HepG2 (cell line): ENCODE measurements around the gene ARHGEF11. TPM values are rescaled to one million over a fixed set of nuclear protein-coding genes. Genes with fewer than 3 reads are reported as not detected.

Source experiments
- ATAC-seq: fragments of 200-7000 bp; cut with Tn5 transposase; 3 replicates; pipeline ENCODE4 v1.9.1; 2020; ENCODE audit warnings: mild to moderate bottlenecking, moderate library complexity
- BruUV-seq: library from RNA; stranded (reverse); fragments of 400-500 nt; replicated peaks from 2 replicates; lab custom pipeline; 2021; lab: Mats Ljungman, UMichigan
- CTCF ChIA-PET: fragments of 300-600 bp; formaldehyde crosslinking; extraction: SDS; loops from one replicate; lab custom pipeline; 2021; ENCODE audit warnings: low total read pairs, inconsistent platforms, low intra/inter-chr PET ratio; lab: Yijun Ruan, JAX
- POLR2A ChIA-PET: fragments of 350-600 bp; sonication (Branson Sonifier 250); formaldehyde crosslinking; loops from one replicate; lab custom pipeline; 2020; ENCODE audit warnings: antibody characterized with exemption, inconsistent platforms; lab: Yijun Ruan, JAX
- DNase-seq: peaks from one replicate; pipeline ENCODE4 v3.0.0-alpha.2; 2015; ENCODE audit warnings: low spot score
- FAIRE-seq: peaks from 3 replicates; lab custom pipeline; 2011; peaks lifted over from hg19 to GRCh38; lab: Jason Lieb, UNC
- H2AFZ ChIP-seq: one replicate; pipeline ENCODE4 v1.6.1; 2011; ENCODE audit warnings: low read length, inconsistent platforms
- H3K27ac ChIP-seq: fragments of 300-600 bp; 3 replicates; pipeline ENCODE4 v1.8.0; 2011; ENCODE audit warnings: mixed run types, mild to moderate bottlenecking, mixed read lengths, low read length, inconsistent platforms; ENCODE audit not compliant: insufficient read depth; ENCODE audit errors: extremely low read length
- H3K27me3 ChIP-seq, 2 experiments: fragments of 200-600 bp in 1 of 2; 2 replicates in 1 of 2; 3 replicates in 1 of 2; pipeline versions ENCODE4 v1.6.0 to v1.8.0; 2011; ENCODE audit warnings: low read length in 2 of 2, mild to moderate bottlenecking in 2 of 2, moderate library complexity in 2 of 2, inconsistent platforms in 1 of 2; ENCODE audit not compliant: insufficient read depth in 2 of 2, control insufficient read depth in 1 of 2
- H3K36me3 ChIP-seq, 2 experiments: fragments of 200-600 bp in 1 of 2; replicated peaks in 1 of 2; 2 replicates in 1 of 2; 3 replicates in 1 of 2; pipeline versions ENCODE4 v1.5.1 to v1.8.0; 2011; ENCODE audit warnings: low read length in 2 of 2, inconsistent platforms in 1 of 2; ENCODE audit not compliant: insufficient read depth in 2 of 2, control insufficient read depth in 1 of 2
- H3K4me1 ChIP-seq: 2 replicates; pipeline ENCODE4 v1.5.1; 2012; ENCODE audit warnings: low read length, inconsistent platforms; ENCODE audit not compliant: insufficient read depth
- H3K4me2 ChIP-seq: 2 replicates; pipeline ENCODE4 v1.6.0; 2011; ENCODE audit warnings: low read depth, low read length, inconsistent platforms
- H3K4me3 ChIP-seq, 3 experiments: fragments of 200-600 bp in 1 of 3; sonication (generic), shearing (Covaris generic) in 1 of 3; replicated peaks in 1 of 3; 2 replicates each; pipeline ENCODE4 v1.5.1; 2011 to 2016; ENCODE audit warnings: low read length in 3 of 3, inconsistent platforms in 2 of 3, low read depth in 2 of 3, mild to moderate bottlenecking in 2 of 3, control low read depth in 1 of 3, mixed read lengths in 1 of 3; ENCODE audit not compliant: insufficient read depth in 1 of 3
- H3K79me2 ChIP-seq: one replicate; pipeline ENCODE4 v1.6.1; 2011; ENCODE audit warnings: low read length, inconsistent platforms; ENCODE audit not compliant: insufficient read depth
- H3K9ac ChIP-seq: 2 replicates; pipeline ENCODE4 v1.6.0; 2011; ENCODE audit warnings: mild to moderate bottlenecking, low read depth, low read length, inconsistent platforms; ENCODE audit not compliant: insufficient read depth
- H3K9me3 ChIP-seq: 2 replicates; pipeline ENCODE4 v1.5.1; 2012; ENCODE audit warnings: mild to moderate bottlenecking, low read length
- H4K20me1 ChIP-seq: 2 replicates; pipeline ENCODE4 v1.6.0; 2011; ENCODE audit warnings: inconsistent platforms, mild to moderate bottlenecking, low read length, moderate library complexity; ENCODE audit not compliant: insufficient read depth
- CHCHD3 ChIP-seq: sonication (generic); formaldehyde crosslinking; IDR thresholded peaks from 2 replicates; pipeline ENCODE4 v1.8.0; 2022; ENCODE audit warnings: mild to moderate bottlenecking, missing genetic modification reagents, moderate library complexity
- DDIT3 ChIP-seq: sonication (generic); formaldehyde crosslinking; IDR thresholded peaks from 2 replicates; pipeline ENCODE4 v1.4.0; 2020; ENCODE audit warnings: mild to moderate bottlenecking, missing genetic modification reagents
- MBNL3 ChIP-seq: fragments of 250-450 bp; sonication (Bioruptor Pico); conservative IDR thresholded peaks from 2 replicates; pipeline ENCODE4 v1.8.0; 2022; ENCODE audit warnings: mild to moderate bottlenecking, inconsistent platforms
- MLX ChIP-seq: IDR thresholded peaks from 2 replicates; pipeline ENCODE4 v1.6.1; 2016
- NR1H2 ChIP-seq: sonication (generic); formaldehyde crosslinking; IDR thresholded peaks from 2 replicates; pipeline ENCODE4 v1.8.1; 2022; ENCODE audit warnings: low read depth, missing genetic modification reagents, borderline replicate concordance
- ZBTB7A ChIP-seq: sonication (generic); formaldehyde crosslinking; IDR thresholded peaks from 2 replicates; pipeline ENCODE4 v1.8.0; 2022; ENCODE audit warnings: mild to moderate bottlenecking, missing genetic modification reagents
- ZNF598 ChIP-seq: sonication (generic); formaldehyde crosslinking; IDR thresholded peaks from 2 replicates; pipeline ENCODE4 v1.5.1; 2020; ENCODE audit warnings: mild to moderate bottlenecking, missing genetic modification reagents, borderline replicate concordance
- ZNF674 ChIP-seq: sonication (generic); formaldehyde crosslinking; IDR thresholded peaks from 2 replicates; pipeline ENCODE4 v1.5.0; 2020; ENCODE audit warnings: low read depth, mild to moderate bottlenecking, missing genetic modification reagents
- WGBS: methylation state at CpG from one replicate; pipeline ENCODE4 v1.1.6; 2017; ENCODE audit warnings: low lambda C conversion rate; 5-methylcytosine and 5-hydroxymethylcytosine counted together
- in situ Hi-C: cut with HindIII; loops from 2 replicates; pipeline ENCODE4 v1.10.0; 2017; ENCODE audit warnings: low pct_unique_long_range_greater_than_20kb; ENCODE audit not compliant: extremely low pct_ligation_motif_present
- intact Hi-C: fragments of 100-400 bp; cut with micrococcal nuclease; formaldehyde crosslinking; loops from one replicate; pipeline ENCODE4 v1.10.0; 2022; ENCODE audit not compliant: unreplicated experiment
- polyA plus RNA-seq, 8 experiments: library from polyadenylated mRNA; depleted of rRNA in 3 of 8; stranded (reverse) in 7 of 8; unstranded in 1 of 8; fragments of >200 nt; fragmentation: Illumina TruSeq in 4 of 8; extraction: Trizol in 4 of 8; gene quantifications; 2 replicates each; pipeline versions ENCODE4 v1.2.1 to v1.2.3, GENCODE V29; 2011 to 2016; ENCODE audit warnings: low read depth in 4 of 8, missing spikeins in 1 of 8, mixed read lengths in 1 of 8; ENCODE audit not compliant: insufficient read depth in 1 of 8
- total RNA-seq, 5 experiments: library from RNA; depleted of rRNA; stranded (reverse); fragments of >200 nt; fragmentation: Illumina TruSeq; extraction: Trizol; gene quantifications; 2 replicates each; pipeline ENCODE4 v1.2.3, GENCODE V29; 2016; ENCODE audit warnings: low read depth in 1 of 5
- TF ChIP-seq, protein P1 (sequence below): sonication (generic); formaldehyde crosslinking; IDR thresholded peaks from 2 replicates; pipeline ENCODE4 v1.5.0; 2020; ENCODE audit warnings: missing genetic modification reagents
- TF ChIP-seq, protein P2 (sequence below): IDR thresholded peaks from 2 replicates; pipeline ENCODE4 v1.6.1; 2016; ENCODE audit warnings: missing biosample characterization, missing genetic modification reagents, low read depth

Gene ARHGEF11
- total and polyA plus RNA-seq, 2 of the 13 experiments (the other 11 are each of a cell fraction or from before 2014, with no cell fraction given): 16.5 to 21.2 TPM

GRCh38 chr1:156944268-156944667 lies 101.3 kb downstream of the ARHGEF11 start:
- Histone ChIP-seq H2AFZ (no peak overlapping the region), H3K4me2 (no peak overlapping the region), H3K9ac (no peak overlapping the region), H3K4me3 (no peak overlapping the region), H3K79me2 (no peaks in the 10 kb centered on the region), H3K9me3 (no peaks in the 10 kb centered on the region), H3K4me1 (no peaks in the 10 kb centered on the region), H4K20me1 (no peaks in the 10 kb centered on the region), H3K27me3 (no peaks in the 10 kb centered on the region), H3K27ac (no peak overlapping the region), H3K36me3 (peaks cover 24 to 74% of the 10 kb centered on the region in 2 experiments)
- no peak for DNase-seq
- TF ChIP-seq ZNF598: no peak
- in situ Hi-C loops: no loop called here
- intact Hi-C loops: no loop called here
- ATAC-seq: no peak
- no peak for FAIRE-seq
- CTCF ChIA-PET: no interaction called here
- BruUV-seq: no TSS peak
- WGBS: 100% methylated on average over 1 of the region's 1 CpG
- POLR2A ChIA-PET: no interaction called here

GRCh38 chr1:156943756-156944155 lies 101.8 kb downstream of the ARHGEF11 start:
- H3K9ac ChIP-seq: no peak overlapping the region
- BruUV-seq: no TSS peak
- ATAC-seq: no peak
- H2AFZ ChIP-seq: no peak overlapping the region
- H3K27me3 ChIP-seq: no peaks in the 10 kb centered on the region
- H4K20me1 ChIP-seq: no peaks in the 10 kb centered on the region
- intact Hi-C loops (no loop called here), in situ Hi-C loops (no loop called here)
- no peak overlapping the region for H3K4me2 ChIP-seq
- no peaks in the 10 kb centered on the region for H3K9me3 ChIP-seq
- CTCF ChIA-PET: no interaction called here
- H3K79me2 ChIP-seq: no peaks in the 10 kb centered on the region
- peaks cover 23 to 75% of the 10 kb centered on the region in 2 experiments for H3K36me3 ChIP-seq
- H3K4me1 ChIP-seq: no peaks in the 10 kb centered on the region
- no peak overlapping the region for H3K4me3 ChIP-seq
- DNase-seq: no peak
- FAIRE-seq: no peak
- no peak overlapping the region for H3K27ac ChIP-seq
- POLR2A ChIA-PET: no interaction called here
- WGBS: no CpG with 5 or more reads among the region's 3 CpGs
- TF ChIP-seq MBNL3 (CRISPR knock-in tag) (no peak), DDIT3 (CRISPR knock-in tag) (no peak), CHCHD3 (CRISPR knock-in tag) (no peak), ZBTB7A (CRISPR knock-in tag) (no peak), MLX (CRISPR knock-in tag) (no peak), ZNF674 (CRISPR knock-in tag) (no peak), NR1H2 (CRISPR knock-in tag) (no peak)
- TF ChIP-seq, protein P1, sequence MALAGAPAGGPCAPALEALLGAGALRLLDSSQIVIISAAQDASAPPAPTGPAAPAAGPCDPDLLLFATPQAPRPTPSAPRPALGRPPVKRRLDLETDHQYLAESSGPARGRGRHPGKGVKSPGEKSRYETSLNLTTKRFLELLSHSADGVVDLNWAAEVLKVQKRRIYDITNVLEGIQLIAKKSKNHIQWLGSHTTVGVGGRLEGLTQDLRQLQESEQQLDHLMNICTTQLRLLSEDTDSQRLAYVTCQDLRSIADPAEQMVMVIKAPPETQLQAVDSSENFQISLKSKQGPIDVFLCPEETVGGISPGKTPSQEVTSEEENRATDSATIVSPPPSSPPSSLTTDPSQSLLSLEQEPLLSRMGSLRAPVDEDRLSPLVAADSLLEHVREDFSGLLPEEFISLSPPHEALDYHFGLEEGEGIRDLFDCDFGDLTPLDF (CRISPR knock-in tag): no peak
- TF ChIP-seq, protein P2, sequence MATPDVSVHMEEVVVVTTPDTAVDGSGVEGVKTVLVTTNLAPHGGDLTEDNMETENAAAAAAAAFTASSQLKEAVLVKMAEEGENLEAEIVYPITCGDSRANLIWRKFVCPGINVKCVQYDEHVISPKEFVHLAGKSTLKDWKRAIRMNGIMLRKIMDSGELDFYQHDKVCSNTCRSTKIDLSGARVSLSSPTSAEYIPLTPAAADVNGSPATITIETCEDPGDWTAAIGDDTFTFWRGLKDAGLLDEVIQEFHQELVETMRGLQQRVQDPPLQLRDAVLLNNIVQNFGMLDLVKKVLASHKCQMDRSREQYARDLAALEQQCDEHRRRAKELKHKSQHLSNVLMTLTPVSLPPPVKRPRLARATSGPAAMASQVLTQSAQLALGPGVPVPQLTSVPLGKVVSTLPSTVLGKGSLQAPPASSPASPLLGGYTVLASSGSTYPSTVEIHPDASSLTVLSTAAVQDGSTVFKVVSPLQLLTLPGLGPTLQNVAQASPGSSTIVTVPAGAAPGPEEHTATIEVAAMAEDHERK (CRISPR knock-in tag): no peak
